Measurements from ENCODE around the gene MEIS1.

- no peak for TF ChIP-seq CTCF (IDR thresholded peaks at IDR 0.05; ENCODE audit: low read depth, low read length, poor library complexity, severe bottlenecking)
- TF ChIP-seq EZH2phosphoT487 (IDR thresholded peaks at IDR 0.05; ENCODE audit: borderline replicate concordance, low read length), result no peak
These were observed 147.4 kb downstream of the MEIS1 start for GRCh38 chr2:66582104-66582986.
